ENCODE measurements around the gene MYL12B. TPM values are rescaled to one million over a fixed set of nuclear protein-coding genes. Genes with fewer than 3 reads are reported as not detected.

Gene MYL12B
- 77.4 and 415 TPM in 2 replicates for total RNA-seq (ENCODE audit: low replicate concordance)

GRCh38 chr18:3261373-3262233 is at the start of gene MYL12B:
TSS of gene MYL12B (plus strand) at chr18:3262133. CDS start at chr18:3272899, 10,766 bp downstream.
- peak within 1 kb of the TSS; percentile 94 for H3K4me3 ChIP-seq (ENCODE audit: low read depth, low read length)
- DNase-seq (ENCODE audit: low read depth), result peak; percentile 76
- no peak for TF ChIP-seq CTCF (IDR thresholded peaks at IDR 0.05; ENCODE audit: insufficient read depth, low read length)

- H3K4me3 ChIP-seq (ENCODE audit: low read depth, low read length), result no peak overlapping the region
- TF ChIP-seq CTCF (IDR thresholded peaks at IDR 0.05; ENCODE audit: insufficient read depth, low read length), result no peak
- no peak for DNase-seq (ENCODE audit: low read depth)
Measured at GRCh38 chr18:3212657-3213056, 49.3 kb upstream of the MYL12B start.

- no peak for DNase-seq (ENCODE audit: low read depth)
- H3K4me3 ChIP-seq (ENCODE audit: low read depth, low read length), result no peak overlapping the region
- TF ChIP-seq CTCF (IDR thresholded peaks at IDR 0.05; ENCODE audit: insufficient read depth, low read length), result no peak
Measured at GRCh38 chr18:3213300-3214059, 48.5 kb upstream of the MYL12B start.

GRCh38 chr18:3214855-3215637 is 46.9 kb upstream of the MYL12B start:
- H3K4me3 ChIP-seq (ENCODE audit: low read depth, low read length), result no peak overlapping the region
- no peak for DNase-seq (ENCODE audit: low read depth)
- no peak for TF ChIP-seq CTCF (IDR thresholded peaks at IDR 0.05; ENCODE audit: insufficient read depth, low read length)

- no peak for DNase-seq (ENCODE audit: low read depth)
- TF ChIP-seq CTCF (IDR thresholded peaks at IDR 0.05; ENCODE audit: insufficient read depth, low read length), result no peak
- H3K4me3 ChIP-seq (ENCODE audit: low read depth, low read length), result no peak overlapping the region
Measured at GRCh38 chr18:3216987-3217386, 44.9 kb upstream of the MYL12B start.

- H3K4me3 ChIP-seq (ENCODE audit: low read depth, low read length), result no peak overlapping the region
- TF ChIP-seq CTCF (IDR thresholded peaks at IDR 0.05; ENCODE audit: insufficient read depth, low read length), result no peak
- DNase-seq (ENCODE audit: low read depth), result peak; percentile 27
Measured at GRCh38 chr18:3217948-3218647, 43.8 kb upstream of the MYL12B start.

Measured in fibroblast of the aortic adventitia (primary cell).